Nephron progenitor cell (in vitro differentiated cells): Measurements from ENCODE around the gene SH2D3C.
A peak's percentile ranks its signal among the peaks of the same experiment; 100 is the strongest.
"Not testable (repeated sequence)": the region's sequence is repeated elsewhere in the genome, so short reads cannot be mapped to it uniquely, and the experiment has no call there.

Source experiments
- DNase-seq: peaks from one replicate; pipeline ENCODE4 v3.0.0; 2021
- H3K27ac Mint-ChIP-seq: 2 replicates; pipeline ENCODE4 v1.8.0; 2021; ENCODE audit warnings: mild to moderate bottlenecking, moderate library complexity, mixed read lengths
- H3K27me3 Mint-ChIP-seq: 2 replicates; pipeline ENCODE4 v1.8.0; 2021; ENCODE audit warnings: mild to moderate bottlenecking, low read depth, mixed read lengths; ENCODE audit not compliant: poor library complexity
- H3K36me3 Mint-ChIP-seq: 2 replicates; pipeline ENCODE4 v1.8.0; 2021; ENCODE audit warnings: low read depth, mixed read lengths
- H3K4me1 Mint-ChIP-seq: 2 replicates; pipeline ENCODE4 v1.8.0; 2021; ENCODE audit warnings: mixed read lengths
- H3K4me3 Mint-ChIP-seq: 2 replicates; pipeline ENCODE4 v1.8.0; 2021; ENCODE audit warnings: mild to moderate bottlenecking, moderate library complexity, mixed read lengths
- H3K9me3 Mint-ChIP-seq: 2 replicates; pipeline ENCODE4 v1.8.0; 2021; ENCODE audit warnings: mild to moderate bottlenecking, moderate library complexity, mixed read lengths
- CTCF ChIP-seq: fragments of 200-600 bp; sonication (generic); IDR thresholded peaks from 2 replicates; pipeline ENCODE4 v1.5.0; 2021; ENCODE audit warnings: antibody characterized with exemption

SH2D3C gene

DNA sequence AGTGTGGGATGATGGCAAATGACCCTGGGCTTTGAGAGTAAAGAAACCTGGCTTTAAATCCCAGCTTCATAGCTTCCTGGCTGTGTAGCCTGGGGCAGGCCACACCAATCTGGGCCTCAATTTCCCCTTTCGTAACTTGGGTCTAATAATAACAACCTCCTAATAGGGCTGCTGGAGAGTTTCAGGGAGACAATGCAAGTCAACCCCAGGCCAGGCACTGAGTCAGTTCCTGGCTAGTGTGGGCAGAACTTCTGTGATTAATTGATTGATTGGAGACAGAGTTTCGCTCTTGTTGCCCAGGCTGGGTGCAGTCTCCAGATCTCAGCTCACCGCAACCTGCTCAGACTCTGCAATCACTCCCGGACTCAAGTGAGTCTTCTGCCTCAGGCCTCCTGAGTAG, 3.3 kb upstream of the SH2D3C start:
- no peaks in the 10 kb centered on the region for H3K36me3 Mint-ChIP-seq
- no peak overlapping the region for H3K27ac Mint-ChIP-seq
- no peaks in the 10 kb centered on the region for H3K9me3 Mint-ChIP-seq
- H3K4me3 Mint-ChIP-seq: no peak overlapping the region
- TF ChIP-seq CTCF: no peak
- H3K27me3 Mint-ChIP-seq: peaks cover 6% of the 10 kb centered on the region
- no peak for DNase-seq
- H3K4me1 Mint-ChIP-seq: peaks cover 46% of the 10 kb centered on the region

DNA sequence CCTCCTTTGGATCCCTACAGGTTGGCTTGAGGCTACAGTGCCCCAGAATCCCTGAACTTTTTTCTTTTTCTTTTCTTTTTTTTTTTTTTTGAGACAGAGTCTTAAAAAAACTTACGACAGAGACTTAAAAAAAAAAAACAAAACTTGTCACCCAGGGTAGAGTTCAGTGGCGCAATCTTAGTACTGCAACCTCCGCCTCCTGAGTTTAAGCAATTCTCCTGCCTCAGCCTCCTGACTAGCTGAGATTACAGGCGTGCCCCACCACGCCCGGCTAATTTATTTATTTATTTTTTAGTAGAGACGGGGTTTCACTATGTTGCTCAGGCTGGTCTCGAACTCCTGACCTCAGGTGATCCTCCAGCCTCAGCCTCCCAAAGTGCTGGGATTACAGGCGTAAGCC, 2.4 kb upstream of the SH2D3C start:
- not testable (repeated sequence) for H3K4me3 Mint-ChIP-seq, H3K27me3 Mint-ChIP-seq, DNase-seq, H3K36me3 Mint-ChIP-seq, H3K9me3 Mint-ChIP-seq, H3K27ac Mint-ChIP-seq
- H3K4me1 Mint-ChIP-seq: peaks cover 50% of the 10 kb centered on the region

GRCh38 chr9:127780126-127780885, 1.8 kb upstream of the SH2D3C start:
- Mint-ChIP-seq H3K36me3 (no peaks in the 10 kb centered on the region), H3K27ac (no peak overlapping the region), H3K27me3 (peaks cover 6% of the 10 kb centered on the region), H3K4me1 (peaks cover 50% of the 10 kb centered on the region), H3K4me3 (no peak overlapping the region), H3K9me3 (no peaks in the 10 kb centered on the region)
- DNase-seq: no peak
- no peak for TF ChIP-seq CTCF

- H3K36me3 Mint-ChIP-seq: no peaks in the 10 kb centered on the region
- no peak overlapping the region for H3K4me3 Mint-ChIP-seq
- H3K27ac Mint-ChIP-seq: no peak overlapping the region
- no peak for DNase-seq
- no peak for TF ChIP-seq CTCF
- peaks cover 44% of the 10 kb centered on the region for H3K4me1 Mint-ChIP-seq
- peaks cover 3% of the 10 kb centered on the region for H3K27me3 Mint-ChIP-seq
- no peaks in the 10 kb centered on the region for H3K9me3 Mint-ChIP-seq
Observed at GRCh38 chr9:127779136-127779981, 893 bp upstream of the SH2D3C start.

- no peak overlapping the region for H3K4me3 Mint-ChIP-seq
- peak overlapping the region; percentile 85 for H3K27ac Mint-ChIP-seq
- DNase-seq: no peak
- no peaks in the 10 kb centered on the region for H3K9me3 Mint-ChIP-seq
- H3K27me3 Mint-ChIP-seq: peaks cover 11% of the 10 kb centered on the region
- H3K36me3 Mint-ChIP-seq: no peaks in the 10 kb centered on the region
- TF ChIP-seq CTCF: no peak
- peaks cover 34% of the 10 kb centered on the region for H3K4me1 Mint-ChIP-seq
Observed at GRCh38 chr9:127777368-127777980, 992 bp downstream of the SH2D3C start.

DNA sequence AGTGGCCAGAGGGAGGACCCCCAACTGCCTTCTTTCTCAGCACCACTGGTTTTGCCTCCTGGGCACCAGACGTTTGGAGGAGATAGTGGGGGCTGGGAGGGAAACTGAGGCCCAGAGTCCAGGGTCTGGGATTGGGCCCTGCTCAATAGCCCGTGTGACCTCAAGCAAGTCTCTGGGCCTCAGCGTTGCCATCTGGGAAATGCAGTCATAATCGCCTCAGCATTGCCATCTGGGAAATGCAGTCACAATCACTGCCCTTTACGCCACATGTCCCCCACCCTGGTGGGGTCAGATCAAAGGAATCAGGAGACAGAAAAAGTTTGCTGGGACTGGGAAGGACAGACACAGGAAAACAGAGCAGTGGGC, 1.6 kb downstream of the SH2D3C start:
- H3K27ac Mint-ChIP-seq: no peak overlapping the region
- no peaks in the 10 kb centered on the region for H3K36me3 Mint-ChIP-seq
- no peak overlapping the region for H3K4me3 Mint-ChIP-seq
- H3K27me3 Mint-ChIP-seq: peaks cover 11% of the 10 kb centered on the region
- H3K4me1 Mint-ChIP-seq: peaks cover 33% of the 10 kb centered on the region
- no peak for DNase-seq
- no peaks in the 10 kb centered on the region for H3K9me3 Mint-ChIP-seq
- no peak for TF ChIP-seq CTCF
